NCI-H460 (cell line): ENCODE results near the gene DHCR24. TPM values are rescaled to one million over a fixed set of nuclear protein-coding genes. Genes with fewer than 3 reads are reported as not detected.

Experiments used
- DNase-seq: peaks from one replicate; pipeline ENCODE4 v3.0.0-alpha.2; 2016; ENCODE audit warnings: low read depth; ENCODE audit errors: extremely low read depth
- total RNA-seq: library from RNA; depleted of rRNA; stranded (reverse); fragments of >200 nt; shearing (Covaris generic); gene quantifications from 2 replicates; pipeline ENCODE4 v1.2.3, GENCODE V29; 2014

Gene DHCR24
- total RNA-seq, 1 experiment from 2014 or later: 5.4 TPM

- DNase-seq: no peak
These were observed 67.3 kb downstream of the DHCR24 start for GRCh38 chr1:54819733-54820132.

GRCh38 chr1:54819195-54819536 lies 67.8 kb downstream of the DHCR24 start:
- no peak for DNase-seq

GRCh38 chr1:54818461-54819194 lies 68.4 kb downstream of the DHCR24 start:
- DNase-seq: no peak

- DNase-seq: no peak
These were observed 70.0 kb downstream of the DHCR24 start for GRCh38 chr1:54816951-54817350.

DNA sequence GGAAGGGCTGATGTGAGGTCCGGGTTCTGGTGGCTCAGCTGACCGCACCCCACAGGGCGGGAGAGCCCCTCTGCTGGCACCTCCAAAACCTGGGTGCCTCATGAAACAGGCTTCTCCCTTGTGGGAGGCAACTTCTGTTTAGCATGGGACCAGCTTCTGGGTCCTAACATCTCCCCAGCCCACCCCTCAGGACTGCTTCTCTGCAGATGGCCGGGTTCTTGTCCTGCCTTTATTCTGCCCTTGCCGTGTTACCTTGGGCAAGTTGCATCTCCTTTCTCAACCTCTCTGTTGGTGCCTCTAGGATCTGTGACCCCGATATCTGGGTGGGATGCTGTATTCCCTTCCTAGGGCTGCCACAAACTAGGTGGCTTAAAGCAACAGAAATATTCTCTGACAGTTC lies 70.9 kb downstream of the DHCR24 start:
- no peak for DNase-seq

GRCh38 chr1:54815086-54815876 lies 71.7 kb downstream of the DHCR24 start:
- DNase-seq: no peak

DNA sequence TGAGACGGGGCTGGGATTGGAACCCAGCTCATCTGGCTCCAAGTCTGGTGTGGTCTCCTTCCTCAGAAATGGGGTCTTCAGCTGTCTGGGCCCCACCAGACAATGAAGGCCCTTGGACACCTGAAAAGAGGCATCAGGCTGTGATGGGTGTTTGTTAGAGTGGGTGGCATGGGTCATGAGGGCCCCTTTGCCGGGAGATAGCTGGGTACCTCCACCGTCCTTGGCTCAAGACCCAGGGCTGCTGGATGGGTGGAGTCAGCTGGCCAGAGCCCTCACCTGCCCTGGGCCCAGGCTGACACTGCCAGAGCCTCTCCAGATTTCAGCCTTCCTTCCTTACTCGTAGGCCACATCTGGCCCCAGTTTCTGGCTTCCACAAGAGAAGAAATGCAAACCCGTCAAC lies 72.4 kb downstream of the DHCR24 start:
- DNase-seq: no peak

DNA sequence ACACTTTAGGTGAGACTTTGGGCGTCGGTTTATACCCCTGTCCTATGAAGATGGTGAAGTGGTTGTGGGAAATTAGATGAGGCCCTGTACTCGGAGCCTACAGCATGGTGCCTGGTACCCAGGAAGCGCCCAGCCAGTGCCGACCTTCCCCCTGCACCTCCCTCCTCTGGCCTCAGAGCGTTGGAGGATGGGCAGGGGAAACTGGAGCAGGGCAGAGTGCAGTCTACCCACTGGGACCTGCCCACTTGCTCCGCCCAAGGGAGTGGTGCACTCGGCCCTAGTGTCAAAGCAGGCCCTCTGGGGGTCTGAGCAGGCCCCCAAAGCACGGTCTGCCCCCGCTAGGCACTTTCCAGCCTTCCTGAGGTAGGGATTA lies 72.9 kb downstream of the DHCR24 start:
- DNase-seq: no peak

DNA sequence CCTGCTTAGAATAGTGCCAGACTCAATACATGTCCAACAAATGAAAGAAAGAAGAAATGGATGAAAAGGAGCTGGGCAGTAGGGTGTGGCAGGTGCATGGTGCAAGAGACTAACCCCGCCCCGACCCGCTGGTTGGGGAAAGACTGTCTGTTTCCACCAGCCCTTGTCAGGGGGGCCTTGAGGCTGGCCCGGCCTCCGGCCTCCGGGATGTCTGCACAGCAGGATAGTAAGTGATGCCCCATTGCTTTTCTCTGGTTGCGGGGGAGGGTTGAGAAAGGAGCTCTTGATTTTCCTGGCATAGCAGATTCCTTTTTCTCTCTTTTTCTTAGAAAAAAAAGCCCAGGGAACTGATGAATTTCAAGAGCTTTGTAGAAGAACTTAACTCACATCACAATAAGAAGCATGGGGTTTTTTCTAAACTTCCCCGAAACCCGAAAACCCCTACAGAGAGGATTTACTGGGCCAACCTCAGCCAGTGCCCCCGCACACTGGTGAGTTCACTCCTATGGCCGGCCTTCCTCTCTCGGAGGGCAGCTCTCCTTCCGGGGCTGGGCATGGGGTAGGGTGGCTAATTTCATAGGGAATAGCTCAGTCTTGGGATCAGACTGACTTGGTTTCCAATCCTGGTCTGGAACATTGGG lies 73.4 kb downstream of the DHCR24 start:
- no peak for DNase-seq

- DNase-seq: no peak
These were observed 74.1 kb downstream of the DHCR24 start for GRCh38 chr1:54812801-54813484.

DNA sequence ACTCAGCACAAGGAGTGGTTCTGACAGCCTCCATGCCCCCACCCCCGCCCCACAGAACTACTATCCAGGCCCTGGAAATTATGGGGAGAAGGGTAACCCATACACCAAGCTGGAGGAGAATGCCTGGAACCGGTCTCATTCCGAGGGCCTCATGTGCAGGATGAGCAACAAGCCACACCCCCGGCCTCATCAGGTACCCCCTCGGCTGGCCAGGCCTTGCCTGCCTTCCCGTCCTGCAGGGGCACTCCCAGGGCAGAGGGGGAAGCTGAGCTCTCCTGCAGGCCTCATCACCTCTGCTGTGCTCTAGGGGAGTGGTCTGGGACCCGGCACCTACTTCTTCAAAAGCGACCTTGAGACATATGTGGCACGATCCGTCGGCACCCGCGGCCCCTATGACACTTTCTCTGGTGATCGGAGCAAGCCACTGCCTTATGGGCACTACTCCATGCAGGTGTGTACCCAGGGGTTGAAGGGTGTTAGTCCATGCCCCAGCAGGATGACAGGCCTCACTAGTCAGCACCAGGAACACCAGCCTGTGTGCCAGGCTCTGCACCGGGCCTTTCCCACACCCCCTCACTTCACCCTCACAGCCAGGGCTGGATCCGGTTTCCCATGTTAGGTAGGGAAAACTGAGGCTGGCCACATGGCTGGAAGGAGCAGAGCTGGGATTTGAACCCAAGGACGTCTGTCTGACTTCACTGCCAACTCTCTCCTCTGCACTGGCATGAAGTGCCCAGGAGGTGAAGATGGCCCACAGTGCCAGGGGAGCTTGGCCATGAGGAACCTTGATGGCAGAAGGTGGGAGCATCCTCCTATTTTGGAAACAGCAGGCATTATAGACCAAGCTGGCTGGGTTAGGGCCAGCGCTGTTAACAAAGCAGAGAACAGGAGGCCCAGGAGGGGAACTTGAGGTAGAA lies 75.0 kb downstream of the DHCR24 start:
- DNase-seq: no peak

- no peak for DNase-seq
These were observed 75.9 kb downstream of the DHCR24 start for GRCh38 chr1:54811066-54811465.

- peak; percentile 41 for DNase-seq
These were observed 76.6 kb downstream of the DHCR24 start for GRCh38 chr1:54810153-54810942.

GRCh38 chr1:54809496-54810074 lies 77.4 kb downstream of the DHCR24 start:
- no peak for DNase-seq

DNA sequence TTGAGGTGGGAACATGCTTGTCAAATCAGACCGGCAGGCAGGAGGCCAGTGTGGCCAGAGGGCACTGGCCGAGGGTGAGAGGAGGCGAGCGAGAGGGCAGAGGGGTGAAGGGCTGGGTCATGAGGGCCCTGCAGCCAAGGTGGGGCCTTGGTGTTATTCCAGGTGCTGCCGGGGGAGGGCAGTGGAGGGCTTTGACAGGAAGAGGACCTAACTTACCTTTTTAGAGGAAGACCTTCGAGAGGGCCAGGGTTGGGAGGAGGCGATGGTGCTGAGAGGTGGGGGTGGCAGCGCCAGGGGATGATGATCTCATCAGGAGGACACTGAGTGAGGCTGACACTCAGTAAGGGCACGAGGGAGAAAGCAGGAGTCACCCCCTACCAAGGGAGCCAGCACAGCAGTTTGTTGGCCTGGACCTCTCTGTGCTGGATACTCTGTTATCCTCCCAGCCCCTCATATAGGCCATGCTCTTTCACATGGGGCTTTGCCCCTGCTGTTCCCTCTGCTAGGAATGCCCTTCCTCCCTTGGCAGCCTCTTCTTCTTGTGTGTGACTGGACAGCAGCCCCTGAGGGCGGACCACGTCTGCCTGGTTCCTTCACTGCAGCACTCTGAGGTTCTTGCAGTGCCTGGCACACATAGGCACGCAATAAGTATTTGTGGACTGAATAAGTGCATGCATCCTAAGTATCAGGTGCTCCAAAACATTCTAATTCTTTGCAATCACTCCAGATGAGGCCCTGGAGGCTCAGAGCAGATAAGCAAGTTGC lies 78.4 kb downstream of the DHCR24 start:
- no peak for DNase-seq

DNA sequence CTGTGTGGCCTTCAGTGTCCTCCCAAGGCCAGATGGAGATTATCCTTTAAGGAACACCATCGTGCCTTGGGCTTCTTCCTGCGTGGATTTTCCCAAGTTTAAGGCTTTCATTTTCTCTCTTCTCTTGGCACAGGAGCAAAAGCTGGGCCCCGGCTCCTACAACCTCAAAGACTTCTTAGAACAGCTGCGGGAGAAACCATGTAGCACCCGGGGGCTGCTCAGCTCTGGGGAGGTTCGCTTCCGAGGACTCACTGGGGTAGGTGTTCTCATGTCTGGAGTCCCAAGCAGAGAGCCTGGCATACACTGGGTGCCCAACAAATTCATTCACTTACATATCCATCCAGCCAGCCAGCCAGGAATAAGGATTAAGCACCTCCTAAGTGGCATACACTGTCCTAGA lies 79.2 kb downstream of the DHCR24 start:
- no peak for DNase-seq

- DNase-seq: no peak
These were observed 79.9 kb downstream of the DHCR24 start for GRCh38 chr1:54806931-54807611.

GRCh38 chr1:54805981-54806381 lies 81.0 kb downstream of the DHCR24 start:
- no peak for DNase-seq
